Activated T-cell treated with anti-CD3 and anti-CD28 coated beads for 1 hour (primary cell): Measurements from ENCODE around the gene ZBTB38.

Experiments used
- DNase-seq: peaks from one replicate; pipeline ENCODE4 v3.0.0-alpha.2; 2020; ENCODE audit warnings: low read depth

The ZBTB38 gene

GRCh38 chr3:141341536-141341935 lies 26.8 kb upstream of the ZBTB38 start:
- no peak for DNase-seq

- DNase-seq: no peak
Measured at GRCh38 chr3:141342386-141342785, 25.9 kb upstream of the ZBTB38 start.

GRCh38 chr3:141343077-141343476 lies 25.2 kb upstream of the ZBTB38 start:
- no peak for DNase-seq

GRCh38 chr3:141343865-141344271 lies 24.4 kb upstream of the ZBTB38 start:
- no peak for DNase-seq

GRCh38 chr3:141345528-141345927 lies 22.8 kb upstream of the ZBTB38 start:
- DNase-seq: no peak

- no peak for DNase-seq
Measured at GRCh38 chr3:141346007-141346406, 22.3 kb upstream of the ZBTB38 start.

- no peak for DNase-seq
Measured at GRCh38 chr3:141346418-141346817, 21.9 kb upstream of the ZBTB38 start.

- DNase-seq: no peak
Measured at GRCh38 chr3:141346839-141347238, 21.5 kb upstream of the ZBTB38 start.

GRCh38 chr3:141348837-141349236 lies 19.5 kb upstream of the ZBTB38 start:
- no peak for DNase-seq

- no peak for DNase-seq
Measured at GRCh38 chr3:141349711-141350110, 18.6 kb upstream of the ZBTB38 start.

- DNase-seq: no peak
Measured at GRCh38 chr3:141350666-141351065, 17.6 kb upstream of the ZBTB38 start.

- DNase-seq: no peak
Measured at GRCh38 chr3:141352262-141352984, 15.9 kb upstream of the ZBTB38 start.

GRCh38 chr3:141353652-141354495 lies 14.4 kb upstream of the ZBTB38 start:
- no peak for DNase-seq

- no peak for DNase-seq
Measured at GRCh38 chr3:141354517-141354916, 13.8 kb upstream of the ZBTB38 start.

- DNase-seq: no peak
Measured at GRCh38 chr3:141355242-141355641, 13.1 kb upstream of the ZBTB38 start.

- DNase-seq: no peak
Measured at GRCh38 chr3:141356046-141356445, 12.3 kb upstream of the ZBTB38 start.

GRCh38 chr3:141360888-141361598 lies 7.3 kb upstream of the ZBTB38 start:
- DNase-seq: no peak

- DNase-seq: no peak
Measured at GRCh38 chr3:141362736-141363135, 5.6 kb upstream of the ZBTB38 start.

- DNase-seq: no peak
Measured at GRCh38 chr3:141365201-141365600, 3.1 kb upstream of the ZBTB38 start.

GRCh38 chr3:141366285-141367037 lies 1.8 kb upstream of the ZBTB38 start:
- no peak for DNase-seq

- no peak for DNase-seq
Measured at GRCh38 chr3:141367038-141367730, 1.1 kb upstream of the ZBTB38 start.
